Measurements from ENCODE around the gene TMED10. TPM values are rescaled to one million over a fixed set of nuclear protein-coding genes. Genes with fewer than 3 reads are reported as not detected.
A peak's percentile ranks its signal among the peaks of the same experiment; 100 is the strongest.

TMED10 gene
- total RNA-seq, 1 experiment from 2014 or later: 159 TPM

DNA sequence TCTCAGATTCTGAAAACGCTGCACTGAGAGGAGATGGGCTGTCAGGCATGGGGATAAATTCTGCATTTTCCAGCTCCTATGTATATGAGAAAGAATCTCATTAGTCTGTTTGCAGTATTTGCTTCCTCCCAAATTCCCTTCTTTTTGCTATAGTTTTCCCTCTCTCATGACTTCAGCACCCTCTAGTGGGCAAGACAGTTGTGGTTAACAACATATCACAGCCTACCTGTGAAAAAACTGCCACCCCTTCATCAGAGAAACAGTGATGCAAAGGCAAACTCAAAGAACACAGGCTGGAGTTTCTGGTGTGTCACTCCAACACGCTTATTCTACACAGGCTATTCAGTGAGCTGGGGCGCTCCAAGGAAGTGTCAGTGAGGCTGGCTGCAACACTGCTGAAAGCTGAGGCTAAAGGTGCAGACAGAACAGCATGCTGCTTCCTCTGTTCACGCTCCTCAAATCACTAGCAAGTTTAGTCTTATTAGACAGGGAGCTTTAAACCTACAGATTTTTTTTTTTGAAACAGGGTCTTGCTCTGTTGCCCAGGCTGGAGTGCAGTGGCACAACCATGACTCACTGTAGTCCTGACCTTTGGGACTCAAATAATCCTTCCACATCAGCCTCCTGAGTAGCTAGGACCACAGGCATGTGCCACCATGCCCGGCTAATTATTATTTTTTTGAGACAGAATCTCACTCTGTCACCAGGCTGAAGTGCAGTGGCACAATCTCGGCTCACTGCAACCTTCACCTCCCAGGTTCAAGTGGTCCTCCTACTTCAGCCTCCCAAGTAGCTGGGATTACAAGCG, 87.6 kb downstream of the TMED10 start:
- DNase-seq (ENCODE audit: low spot score): peak; percentile 44

DNA sequence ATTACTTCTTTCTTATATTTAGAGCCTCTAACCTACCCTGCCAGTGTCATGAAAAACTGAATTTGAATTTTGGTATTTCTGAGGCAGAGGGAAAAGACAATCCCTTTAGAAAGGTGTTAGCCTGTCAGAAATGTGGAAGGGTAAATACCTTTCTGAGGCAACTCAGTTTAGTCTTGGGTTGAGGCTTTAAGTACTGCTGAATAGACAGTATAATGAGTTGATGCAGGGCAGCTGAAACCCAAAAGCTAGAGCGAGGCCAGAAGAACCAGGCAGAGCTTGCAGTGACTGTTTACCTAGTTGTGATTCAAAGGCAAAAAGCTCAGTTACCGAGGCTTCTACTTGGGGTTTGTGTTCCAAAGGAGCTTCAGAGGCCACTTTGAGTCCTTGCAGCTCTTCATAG, 88.3 kb downstream of the TMED10 start:
- no peak for DNase-seq (ENCODE audit: low spot score)

DNA sequence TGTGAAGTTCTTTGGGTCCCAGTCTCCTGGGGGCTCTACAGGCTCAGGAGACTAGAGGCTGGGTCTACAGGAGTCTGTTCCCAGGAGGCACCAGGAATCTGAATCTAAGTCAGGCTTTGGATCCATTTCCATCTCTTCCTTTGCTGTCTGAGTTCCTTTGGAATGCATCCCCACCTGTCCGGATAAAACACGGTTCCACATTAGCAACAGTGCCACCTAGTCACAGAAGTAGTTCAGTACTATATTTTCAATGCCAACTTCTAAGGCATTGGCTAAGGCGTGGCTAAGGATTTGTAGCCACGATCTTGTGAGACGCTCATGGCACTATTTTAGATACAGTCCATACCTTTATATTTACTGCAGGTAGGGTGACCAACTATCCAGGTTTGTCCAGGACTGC, 91.9 kb downstream of the TMED10 start:
- DNase-seq (ENCODE audit: low spot score): peak; percentile 31

DNA sequence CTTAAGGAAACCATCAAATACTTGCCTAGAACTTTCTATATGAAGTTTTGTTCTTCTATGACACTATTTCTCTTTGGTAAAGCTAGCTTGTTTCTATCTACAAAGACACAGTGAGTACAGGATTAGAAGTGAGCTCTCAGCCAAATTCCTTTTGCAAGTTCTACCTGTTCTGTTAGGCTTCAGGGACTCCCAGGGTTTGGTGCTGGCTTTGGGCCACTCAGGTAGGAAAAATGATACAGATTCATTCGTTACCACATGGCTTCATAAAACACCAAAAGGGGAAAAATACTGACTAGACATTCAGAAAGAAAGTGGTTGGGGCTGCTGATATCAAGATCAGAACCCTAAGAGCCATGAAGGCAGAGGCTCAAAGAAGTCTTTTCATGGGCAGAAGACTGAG, 93.1 kb downstream of the TMED10 start:
- no peak for DNase-seq (ENCODE audit: low spot score)

DNA sequence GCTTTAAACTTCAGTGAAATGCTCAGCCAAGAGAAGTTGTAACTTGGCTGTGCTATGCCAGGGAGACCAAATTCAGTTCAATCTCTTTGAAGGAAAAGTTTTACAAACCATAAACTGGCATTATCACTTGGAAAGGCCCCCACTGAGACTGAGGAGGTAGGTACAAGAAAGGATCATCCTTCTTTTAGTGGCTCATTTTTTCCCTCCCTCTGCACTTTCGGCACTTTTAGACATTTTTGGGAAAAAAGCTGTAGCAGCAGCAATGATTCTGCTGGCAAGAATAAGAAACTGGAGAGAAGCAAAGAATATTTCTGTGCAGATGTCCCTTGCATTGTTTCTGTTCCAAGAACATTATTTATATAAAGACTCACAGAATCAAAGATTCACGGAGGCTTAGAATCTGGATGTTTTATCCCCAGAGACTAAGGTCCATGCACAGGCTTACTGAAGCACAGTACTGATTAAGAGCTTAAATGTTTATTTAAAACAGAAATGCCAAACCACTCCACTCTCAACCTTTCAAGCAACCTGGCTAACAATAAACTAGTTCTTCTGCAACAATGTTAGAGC, 94.7 kb downstream of the TMED10 start:
- DNase-seq (ENCODE audit: low spot score): no peak

Other genes starting within 250 kb of the TMED10 start
- 2.2 and 8.8 TPM in 2 replicates for gene PGF, start 221.0 kb downstream of the TMED10 start, total RNA-seq (2014; rRNA removed; shearing (Covaris generic))
- gene EIF2B2, start 173.7 kb downstream of the TMED10 start, total RNA-seq (2014; rRNA removed; shearing (Covaris generic)): 43.5 and 63.3 TPM in 2 replicates
- 4.9 and 7.7 TPM in 2 replicates for gene MLH3, start 125.1 kb downstream of the TMED10 start, total RNA-seq (2014; rRNA removed; shearing (Covaris generic))
- 28.9 and 31.3 TPM in 2 replicates for gene ACYP1, start 112.6 kb downstream of the TMED10 start, total RNA-seq (2014; rRNA removed; shearing (Covaris generic))
- gene ZC2HC1C, start 107.0 kb downstream of the TMED10 start, total RNA-seq (2014; rRNA removed; shearing (Covaris generic)): 1.7 and 2.0 TPM in 2 replicates
- 0.03 and 0.14 TPM in 2 replicates for gene NEK9, start 49.6 kb downstream of the TMED10 start, total RNA-seq (2014; rRNA removed; shearing (Covaris generic))
- gene FOS, start 102.2 kb upstream of the TMED10 start, total RNA-seq (2014; rRNA removed; shearing (Covaris generic)): 0.89 and 2.2 TPM in 2 replicates

All from A172 (cell line).